ENCODE data around the gene SEMA5A. TPM values are rescaled to one million over a fixed set of nuclear protein-coding genes. Genes with fewer than 3 reads are reported as not detected.

SEMA5A gene
- total RNA-seq, 1 experiment from 2014 or later: 34.3 TPM

GRCh38 chr5:9239071-9239470 is 306.8 kb downstream of the SEMA5A start:
- Mint-ChIP-seq H3K9me3 (ENCODE audit: unreplicated experiment) (no peaks in the 10 kb centered on the region), H3K27ac (ENCODE audit: unreplicated experiment) (no peak overlapping the region), H3K4me3 (ENCODE audit: unreplicated experiment) (no peak overlapping the region), H3K36me3 (ENCODE audit: insufficient read depth, unreplicated experiment) (peaks cover 5% of the 10 kb centered on the region), H3K4me1 (ENCODE audit: low read depth, unreplicated experiment) (peaks cover 18% of the 10 kb centered on the region), H3K27me3 (ENCODE audit: insufficient read depth, unreplicated experiment) (no peaks in the 10 kb centered on the region)
- Histone ChIP-seq H3K36me3 (ENCODE audit: control insufficient read depth, insufficient read depth, low read length) (no peaks in the 10 kb centered on the region), H3K27me3 (replicated peaks; ENCODE audit: control insufficient read depth, insufficient read depth, low read length) (no peaks in the 10 kb centered on the region), H3K4me3 (ENCODE audit: low read depth, low read length) (no peak overlapping the region), H3K4me1 (peaks cover 18% of the 10 kb centered on the region), H3K9me3 (no peaks in the 10 kb centered on the region)
- intact Hi-C loops (cut with micrococcal nuclease; ENCODE audit: unreplicated experiment): no loop called here
- BruUV-seq (replicated peaks): no TSS peak
- ChIA-PET CTCF (no interaction called here), POLR2A (no interaction called here)
- TF ChIP-seq, protein P1, sequence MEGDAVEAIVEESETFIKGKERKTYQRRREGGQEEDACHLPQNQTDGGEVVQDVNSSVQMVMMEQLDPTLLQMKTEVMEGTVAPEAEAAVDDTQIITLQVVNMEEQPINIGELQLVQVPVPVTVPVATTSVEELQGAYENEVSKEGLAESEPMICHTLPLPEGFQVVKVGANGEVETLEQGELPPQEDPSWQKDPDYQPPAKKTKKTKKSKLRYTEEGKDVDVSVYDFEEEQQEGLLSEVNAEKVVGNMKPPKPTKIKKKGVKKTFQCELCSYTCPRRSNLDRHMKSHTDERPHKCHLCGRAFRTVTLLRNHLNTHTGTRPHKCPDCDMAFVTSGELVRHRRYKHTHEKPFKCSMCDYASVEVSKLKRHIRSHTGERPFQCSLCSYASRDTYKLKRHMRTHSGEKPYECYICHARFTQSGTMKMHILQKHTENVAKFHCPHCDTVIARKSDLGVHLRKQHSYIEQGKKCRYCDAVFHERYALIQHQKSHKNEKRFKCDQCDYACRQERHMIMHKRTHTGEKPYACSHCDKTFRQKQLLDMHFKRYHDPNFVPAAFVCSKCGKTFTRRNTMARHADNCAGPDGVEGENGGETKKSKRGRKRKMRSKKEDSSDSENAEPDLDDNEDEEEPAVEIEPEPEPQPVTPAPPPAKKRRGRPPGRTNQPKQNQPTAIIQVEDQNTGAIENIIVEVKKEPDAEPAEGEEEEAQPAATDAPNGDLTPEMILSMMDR (IDR thresholded peaks at IDR 0.05; ENCODE audit: insufficient read depth in 1 of 2, low read depth in 1 of 2, low read length in 1 of 2, severe bottlenecking in 1 of 2, unreplicated experiment in 1 of 2): no peak
- no peak for DNase-seq

- intact Hi-C loops (cut with micrococcal nuclease; ENCODE audit: unreplicated experiment): no loop called here
- no peaks in the 10 kb centered on the region for H3K27me3 Mint-ChIP-seq (ENCODE audit: insufficient read depth, unreplicated experiment)
- Histone ChIP-seq H3K36me3 (ENCODE audit: control insufficient read depth, insufficient read depth, low read length) (no peaks in the 10 kb centered on the region), H3K27me3 (replicated peaks; ENCODE audit: control insufficient read depth, insufficient read depth, low read length) (no peaks in the 10 kb centered on the region), H3K4me1 (no peaks in the 10 kb centered on the region), H3K4me3 (ENCODE audit: low read depth, low read length) (no peak overlapping the region), H3K9me3 (no peaks in the 10 kb centered on the region)
- H3K36me3 Mint-ChIP-seq (ENCODE audit: insufficient read depth, unreplicated experiment): peaks cover 11% of the 10 kb centered on the region
- TF ChIP-seq, protein P1 (IDR thresholded peaks at IDR 0.05; ENCODE audit: insufficient read depth in 1 of 2, low read depth in 1 of 2, low read length in 1 of 2, severe bottlenecking in 1 of 2, unreplicated experiment in 1 of 2): no peak
- H3K4me3 Mint-ChIP-seq (ENCODE audit: unreplicated experiment): no peak overlapping the region
- ChIA-PET POLR2A (interaction anchor here (0.7 kb wide), 1 partner anchor 1017 kb away, joined by 7 read pairs; no protein-coding TSS in a partner anchor), CTCF (no interaction called here)
- peaks cover 6% of the 10 kb centered on the region for H3K4me1 Mint-ChIP-seq (ENCODE audit: low read depth, unreplicated experiment)
- DNase-seq: no peak
- no TSS peak for BruUV-seq (replicated peaks)
- no peak overlapping the region for H3K27ac Mint-ChIP-seq (ENCODE audit: unreplicated experiment)
- no peaks in the 10 kb centered on the region for H3K9me3 Mint-ChIP-seq (ENCODE audit: unreplicated experiment)
Observed at GRCh38 chr5:9233712-9234111, 312.2 kb downstream of the SEMA5A start.

GRCh38 chr5:9233035-9233434 is 312.8 kb downstream of the SEMA5A start:
- Histone ChIP-seq H3K9me3 (no peaks in the 10 kb centered on the region), H3K4me3 (ENCODE audit: low read depth, low read length) (no peak overlapping the region), H3K27me3 (replicated peaks; ENCODE audit: control insufficient read depth, insufficient read depth, low read length) (no peaks in the 10 kb centered on the region), H3K4me1 (no peaks in the 10 kb centered on the region), H3K36me3 (ENCODE audit: control insufficient read depth, insufficient read depth, low read length) (no peaks in the 10 kb centered on the region)
- POLR2A ChIA-PET: interaction anchor here (0.7 kb wide), 1 partner anchor 1018 kb away, joined by 7 read pairs; no protein-coding TSS in a partner anchor
- Mint-ChIP-seq H3K36me3 (ENCODE audit: insufficient read depth, unreplicated experiment) (peaks cover 11% of the 10 kb centered on the region), H3K27ac (ENCODE audit: unreplicated experiment) (no peak overlapping the region), H3K4me1 (ENCODE audit: low read depth, unreplicated experiment) (peaks cover 6% of the 10 kb centered on the region), H3K27me3 (ENCODE audit: insufficient read depth, unreplicated experiment) (no peaks in the 10 kb centered on the region), H3K4me3 (ENCODE audit: unreplicated experiment) (no peak overlapping the region), H3K9me3 (ENCODE audit: unreplicated experiment) (no peaks in the 10 kb centered on the region)
- TF ChIP-seq, protein P1 (IDR thresholded peaks at IDR 0.05; ENCODE audit: insufficient read depth in 1 of 2, low read depth in 1 of 2, low read length in 1 of 2, severe bottlenecking in 1 of 2, unreplicated experiment in 1 of 2): no peak
- CTCF ChIA-PET: no interaction called here
- intact Hi-C loops (cut with micrococcal nuclease; ENCODE audit: unreplicated experiment): no loop called here
- DNase-seq: no peak
- no TSS peak for BruUV-seq (replicated peaks)
